Fibroblast of villous mesenchyme (primary cell): ENCODE data around the gene ZCCHC8. TPM values are rescaled to one million over a fixed set of nuclear protein-coding genes. Genes with fewer than 3 reads are reported as not detected.
"Not testable (repeated sequence)": the region's sequence is repeated elsewhere in the genome, so short reads cannot be mapped to it uniquely, and the experiment has no call there.

Experiments
- DNase-seq: peaks from one replicate; pipeline ENCODE4 v3.0.0-alpha.2; 2010; ENCODE audit warnings: low read depth
- H3K4me3 ChIP-seq: 2 replicates; pipeline ENCODE4 v1.5.1; 2011; ENCODE audit warnings: low read depth, mild to moderate bottlenecking, low read length
- total RNA-seq: library from RNA; depleted of rRNA; stranded (reverse); fragments of >200 nt; gene quantifications from 2 replicates; pipeline ENCODE4 v1.2.3, GENCODE V29; 2012
- TF ChIP-seq, protein P1 (sequence below): IDR thresholded peaks from 2 replicates; pipeline ENCODE4 v1.5.1; 2012; ENCODE audit warnings: low read depth, mild to moderate bottlenecking, low read length; ENCODE audit not compliant: insufficient read depth

ZCCHC8 gene
- total RNA-seq, 1 donor, result 22.5 TPM

DNA sequence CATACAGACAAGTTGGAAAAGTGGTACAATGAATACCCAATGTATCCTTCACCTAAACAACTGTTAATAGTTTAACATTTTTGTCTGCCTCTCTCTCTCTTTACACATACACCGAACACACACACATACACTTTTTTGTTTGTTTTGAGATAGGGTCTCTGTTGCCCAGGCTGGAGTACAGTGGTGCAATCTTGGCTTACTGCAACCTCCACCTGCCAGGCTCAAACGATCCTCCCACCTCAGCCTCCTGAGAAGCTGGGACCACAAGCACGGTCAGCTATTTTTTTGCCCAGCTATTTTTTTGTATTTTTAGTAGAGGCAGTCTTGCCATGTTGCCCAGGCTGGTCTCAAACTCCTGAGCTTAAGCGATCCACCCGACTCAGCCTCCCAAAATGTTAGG, 16.8 kb downstream of the ZCCHC8 start:
- H3K4me3 ChIP-seq, result no peak overlapping the region
- no peak for DNase-seq
- TF ChIP-seq, protein P1, sequence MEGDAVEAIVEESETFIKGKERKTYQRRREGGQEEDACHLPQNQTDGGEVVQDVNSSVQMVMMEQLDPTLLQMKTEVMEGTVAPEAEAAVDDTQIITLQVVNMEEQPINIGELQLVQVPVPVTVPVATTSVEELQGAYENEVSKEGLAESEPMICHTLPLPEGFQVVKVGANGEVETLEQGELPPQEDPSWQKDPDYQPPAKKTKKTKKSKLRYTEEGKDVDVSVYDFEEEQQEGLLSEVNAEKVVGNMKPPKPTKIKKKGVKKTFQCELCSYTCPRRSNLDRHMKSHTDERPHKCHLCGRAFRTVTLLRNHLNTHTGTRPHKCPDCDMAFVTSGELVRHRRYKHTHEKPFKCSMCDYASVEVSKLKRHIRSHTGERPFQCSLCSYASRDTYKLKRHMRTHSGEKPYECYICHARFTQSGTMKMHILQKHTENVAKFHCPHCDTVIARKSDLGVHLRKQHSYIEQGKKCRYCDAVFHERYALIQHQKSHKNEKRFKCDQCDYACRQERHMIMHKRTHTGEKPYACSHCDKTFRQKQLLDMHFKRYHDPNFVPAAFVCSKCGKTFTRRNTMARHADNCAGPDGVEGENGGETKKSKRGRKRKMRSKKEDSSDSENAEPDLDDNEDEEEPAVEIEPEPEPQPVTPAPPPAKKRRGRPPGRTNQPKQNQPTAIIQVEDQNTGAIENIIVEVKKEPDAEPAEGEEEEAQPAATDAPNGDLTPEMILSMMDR, result no peak

DNA sequence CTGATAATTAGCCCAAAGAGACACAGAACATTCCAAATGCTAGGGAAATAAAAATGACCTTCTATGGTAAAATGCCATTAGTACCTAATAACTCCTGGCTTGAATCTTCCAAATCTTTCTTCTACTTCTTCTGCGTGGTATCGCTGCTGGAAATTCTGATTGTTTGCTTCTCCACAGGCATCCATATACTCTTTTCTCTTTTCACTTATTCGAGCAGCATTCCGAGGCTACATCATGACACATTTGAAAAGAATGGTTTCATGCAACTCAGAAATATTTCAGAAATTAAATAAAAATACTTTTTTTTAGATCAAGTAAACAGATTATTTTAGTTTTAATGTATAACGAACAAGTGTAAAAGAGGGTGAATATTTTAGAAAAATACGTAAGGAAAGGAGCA, 18.9 kb downstream of the ZCCHC8 start:
- TF ChIP-seq, protein P1, result no peak
- no peak overlapping the region for H3K4me3 ChIP-seq
- DNase-seq, result no peak

DNA sequence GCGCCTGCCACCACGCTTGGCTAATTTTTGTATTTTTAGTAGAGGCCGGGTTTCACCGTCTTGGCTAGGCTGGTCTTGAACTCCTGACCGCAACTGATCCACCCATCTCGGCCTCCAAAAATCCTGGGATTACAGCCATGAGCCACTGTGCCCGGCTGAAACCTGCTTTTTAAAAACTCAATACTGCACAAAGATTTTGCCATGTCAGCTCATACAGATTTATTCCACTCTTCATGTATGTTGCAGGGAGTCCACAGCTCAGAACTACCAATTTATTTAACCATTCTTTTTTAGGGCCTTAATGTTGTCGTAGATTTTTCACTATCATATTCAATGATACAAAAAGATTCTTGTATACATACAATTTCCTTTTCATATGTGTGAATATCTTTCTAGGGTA, 20.0 kb downstream of the ZCCHC8 start:
- TF ChIP-seq, protein P1, result no peak
- DNase-seq, result no peak
- no peak overlapping the region for H3K4me3 ChIP-seq

DNA sequence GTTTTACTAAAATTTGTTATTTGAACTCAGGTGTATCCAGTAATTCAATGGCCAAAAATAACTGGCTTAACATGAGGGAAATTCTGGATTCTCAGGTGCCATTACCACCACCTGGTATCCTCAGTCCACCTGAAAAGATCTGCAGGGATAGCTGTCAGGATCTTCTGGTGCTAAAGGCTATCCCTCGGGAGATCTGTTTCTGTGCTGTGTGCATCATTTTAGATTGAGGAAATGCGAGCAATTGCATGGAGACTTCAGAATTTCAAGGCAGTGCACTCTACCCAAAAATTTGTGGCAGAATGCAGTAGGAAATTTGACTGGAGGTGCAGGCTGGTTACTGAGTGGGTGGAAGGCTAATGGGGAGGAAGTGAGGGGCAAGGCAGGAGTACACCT, 26.4 kb downstream of the ZCCHC8 start:
- no peak for DNase-seq
- TF ChIP-seq, protein P1, result no peak
- H3K4me3 ChIP-seq, result no peak overlapping the region

DNA sequence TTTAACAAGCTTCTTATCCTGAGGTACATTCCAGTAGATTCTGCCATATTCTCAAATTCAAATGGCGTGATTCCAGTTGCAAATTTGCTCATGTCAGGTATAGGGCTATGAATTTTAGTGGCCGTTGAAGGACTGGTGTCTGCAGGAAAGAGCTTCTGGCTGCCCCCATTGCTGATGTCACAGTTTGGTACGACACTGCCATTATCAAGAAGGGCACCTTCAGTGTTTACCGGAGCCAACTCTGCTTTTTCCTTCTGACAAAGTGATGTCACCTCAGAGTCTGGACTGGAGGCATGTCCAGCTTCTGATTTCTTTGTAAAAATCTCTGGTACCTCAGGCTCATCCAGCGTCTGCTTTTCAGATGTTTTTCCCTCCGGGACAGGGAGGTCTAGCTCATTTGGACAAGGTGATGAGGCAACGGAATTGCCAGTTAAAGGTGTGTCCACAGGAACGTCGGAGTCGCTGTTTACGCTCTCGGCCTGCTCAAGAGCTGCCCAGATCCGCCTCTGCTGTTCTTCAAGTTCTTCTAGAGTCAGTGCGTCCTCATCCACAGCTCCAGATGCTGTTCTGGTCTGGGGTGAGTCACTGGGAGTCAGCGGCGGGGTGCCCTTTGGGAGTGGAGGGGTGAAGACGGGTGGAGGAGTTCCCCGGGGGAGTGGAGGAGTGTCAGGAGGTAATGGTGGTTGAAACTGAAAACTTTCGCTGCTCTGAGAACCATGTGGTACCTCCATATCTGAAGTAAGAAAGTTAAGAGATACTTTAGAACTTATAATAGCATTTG, 27.0 kb downstream of the ZCCHC8 start:
- TF ChIP-seq, protein P1, result no peak
- H3K4me3 ChIP-seq, result no peak overlapping the region
- DNase-seq, result peak; percentile 87

DNA sequence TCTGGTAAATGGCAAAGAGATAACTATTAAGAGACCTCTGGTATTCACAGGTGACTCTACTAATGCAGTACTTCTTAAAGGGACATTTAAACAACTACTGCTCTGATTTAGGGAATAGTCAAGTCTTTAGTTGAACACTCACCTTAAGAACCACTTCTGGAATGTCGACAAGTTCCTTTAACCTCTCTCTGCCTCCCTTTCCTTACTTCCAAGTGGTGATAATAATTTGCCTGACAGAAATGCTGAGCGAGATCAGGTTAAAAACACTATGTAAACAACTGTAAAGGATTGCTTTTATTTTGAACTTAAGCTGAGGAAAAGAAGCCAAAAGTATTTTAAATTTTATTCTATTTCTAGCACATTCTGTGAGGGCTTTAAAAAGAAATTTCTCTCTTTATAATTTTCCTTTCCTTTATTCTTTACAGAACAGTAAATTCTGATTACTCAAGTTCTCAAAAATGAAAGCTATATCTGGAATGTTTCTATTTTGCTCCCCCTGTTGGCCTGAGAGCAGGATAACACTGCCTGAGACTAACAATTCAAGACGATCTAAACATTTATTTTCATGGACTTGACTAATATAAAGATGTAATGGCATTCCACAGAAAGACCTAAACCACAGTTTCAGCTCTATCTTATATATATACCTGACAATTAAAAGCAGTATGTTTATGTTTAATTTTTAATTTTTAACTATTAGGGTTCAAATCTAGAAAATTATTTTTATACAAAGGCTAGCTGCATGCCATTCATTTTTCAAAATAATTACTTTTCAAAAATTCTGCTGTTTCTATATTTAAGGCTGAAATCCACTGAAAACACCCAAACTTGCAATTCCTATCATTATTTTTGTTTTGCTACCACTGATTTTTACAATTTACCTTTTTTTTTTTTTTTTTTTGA, 29.2 kb downstream of the ZCCHC8 start:
- TF ChIP-seq, protein P1, result peak; percentile 83
- no peak overlapping the region for H3K4me3 ChIP-seq
- peak; percentile 84 for DNase-seq

DNA sequence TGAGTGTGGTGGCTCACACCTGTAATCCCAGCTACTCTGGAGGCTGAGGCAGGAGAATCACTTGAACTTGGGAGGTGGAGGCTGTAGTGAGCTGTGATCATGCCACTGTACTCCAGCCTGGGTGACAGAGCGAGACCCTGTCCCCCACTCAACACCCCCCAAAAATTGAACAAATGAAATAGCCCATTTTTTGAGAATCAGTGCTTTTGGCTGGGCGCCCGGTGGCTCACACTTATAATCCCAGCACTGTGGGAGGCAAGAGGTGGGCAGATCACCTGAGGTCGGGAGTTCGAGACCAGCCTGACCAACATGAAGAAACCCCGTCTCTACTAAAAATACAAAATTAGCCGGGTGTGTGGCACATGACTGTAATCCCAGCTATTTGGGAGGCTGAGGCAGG, 30.2 kb downstream of the ZCCHC8 start:
- H3K4me3 ChIP-seq, DNase-seq: not testable (repeated sequence)

DNA sequence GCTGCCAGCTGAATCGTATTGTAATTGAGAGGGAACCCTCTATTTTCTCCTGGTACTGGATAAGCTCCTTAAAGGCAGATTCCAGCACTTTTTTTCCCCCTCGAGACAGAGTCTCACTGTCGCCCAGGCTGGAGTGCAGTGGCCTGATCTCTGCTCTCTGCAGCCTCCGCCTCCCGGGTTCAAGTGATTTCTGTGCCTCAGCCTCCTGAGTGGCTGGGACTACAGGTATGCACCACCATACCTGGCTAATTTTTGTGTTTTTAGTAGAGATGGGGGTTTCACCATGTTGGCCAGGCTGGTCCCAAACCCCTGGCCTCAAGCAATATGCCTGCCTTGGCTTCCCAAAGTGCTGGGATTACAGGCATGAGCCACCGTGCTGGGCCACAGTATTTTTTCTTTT, 30.9 kb downstream of the ZCCHC8 start:
- DNase-seq, H3K4me3 ChIP-seq: not testable (repeated sequence)
